ENCODE results near the gene MYH9.

Gene MYH9

DNA sequence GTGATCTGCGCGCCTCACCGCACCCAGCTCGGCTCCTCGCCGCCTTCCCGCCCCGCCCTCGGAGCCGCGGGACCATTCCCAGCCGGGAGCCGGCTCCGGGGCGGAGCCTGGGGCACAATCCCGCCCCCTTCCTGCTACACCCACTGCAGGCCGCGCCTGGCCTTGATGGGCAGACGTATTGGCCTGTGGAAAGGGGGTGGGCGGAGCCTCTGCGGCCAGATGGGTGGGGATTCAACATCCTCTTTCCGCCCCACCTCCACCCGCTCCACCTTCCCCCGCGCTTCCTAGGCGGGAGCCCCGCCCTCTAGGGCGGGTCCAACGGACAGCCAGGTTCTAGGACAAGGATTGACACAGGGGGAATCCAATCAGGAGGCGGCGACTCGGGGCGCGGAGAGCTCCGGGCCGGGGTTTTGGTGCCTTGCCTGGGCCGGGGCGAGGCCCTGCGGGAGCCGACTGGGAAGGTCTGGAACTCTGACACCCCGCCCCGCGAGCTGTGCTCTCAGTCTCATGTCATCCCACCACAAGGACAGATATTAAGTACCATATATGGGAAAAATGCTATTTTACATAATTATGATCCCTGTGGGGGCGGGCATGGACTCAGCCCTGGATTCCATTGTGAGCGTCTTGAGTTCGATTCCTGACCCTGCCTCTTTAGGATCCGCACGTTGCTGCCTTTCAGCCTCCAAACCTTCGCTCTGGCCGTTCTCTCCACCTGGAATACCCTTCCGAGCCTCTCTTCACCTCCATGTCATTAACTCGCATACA, at the start of gene MYH9 (continued):
- peak; percentile 100 for TF ChIP-seq KLF8 (tag by site-specific recombination; IDR thresholded peaks at IDR 0.05)
- no peak for TF ChIP-seq ZNF768 (tag by site-specific recombination; IDR thresholded peaks at IDR 0.05)
- TF ChIP-seq, protein P1, sequence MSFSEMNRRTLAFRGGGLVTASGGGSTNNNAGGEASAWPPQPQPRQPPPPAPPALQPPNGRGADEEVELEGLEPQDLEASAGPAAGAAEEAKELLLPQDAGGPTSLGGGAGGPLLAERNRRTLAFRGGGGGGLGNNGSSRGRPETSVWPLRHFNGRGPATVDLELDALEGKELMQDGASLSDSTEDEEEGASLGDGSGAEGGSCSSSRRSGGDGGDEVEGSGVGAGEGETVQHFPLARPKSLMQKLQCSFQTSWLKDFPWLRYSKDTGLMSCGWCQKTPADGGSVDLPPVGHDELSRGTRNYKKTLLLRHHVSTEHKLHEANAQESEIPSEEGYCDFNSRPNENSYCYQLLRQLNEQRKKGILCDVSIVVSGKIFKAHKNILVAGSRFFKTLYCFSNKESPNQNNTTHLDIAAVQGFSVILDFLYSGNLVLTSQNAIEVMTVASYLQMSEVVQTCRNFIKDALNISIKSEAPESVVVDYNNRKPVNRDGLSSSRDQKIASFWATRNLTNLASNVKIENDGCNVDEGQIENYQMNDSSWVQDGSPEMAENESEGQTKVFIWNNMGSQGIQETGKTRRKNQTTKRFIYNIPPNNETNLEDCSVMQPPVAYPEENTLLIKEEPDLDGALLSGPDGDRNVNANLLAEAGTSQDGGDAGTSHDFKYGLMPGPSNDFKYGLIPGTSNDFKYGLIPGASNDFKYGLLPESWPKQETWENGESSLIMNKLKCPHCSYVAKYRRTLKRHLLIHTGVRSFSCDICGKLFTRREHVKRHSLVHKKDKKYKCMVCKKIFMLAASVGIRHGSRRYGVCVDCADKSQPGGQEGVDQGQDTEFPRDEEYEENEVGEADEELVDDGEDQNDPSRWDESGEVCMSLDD (tag by site-specific recombination; IDR thresholded peaks at IDR 0.05): no peak
- TF ChIP-seq, protein P2, sequence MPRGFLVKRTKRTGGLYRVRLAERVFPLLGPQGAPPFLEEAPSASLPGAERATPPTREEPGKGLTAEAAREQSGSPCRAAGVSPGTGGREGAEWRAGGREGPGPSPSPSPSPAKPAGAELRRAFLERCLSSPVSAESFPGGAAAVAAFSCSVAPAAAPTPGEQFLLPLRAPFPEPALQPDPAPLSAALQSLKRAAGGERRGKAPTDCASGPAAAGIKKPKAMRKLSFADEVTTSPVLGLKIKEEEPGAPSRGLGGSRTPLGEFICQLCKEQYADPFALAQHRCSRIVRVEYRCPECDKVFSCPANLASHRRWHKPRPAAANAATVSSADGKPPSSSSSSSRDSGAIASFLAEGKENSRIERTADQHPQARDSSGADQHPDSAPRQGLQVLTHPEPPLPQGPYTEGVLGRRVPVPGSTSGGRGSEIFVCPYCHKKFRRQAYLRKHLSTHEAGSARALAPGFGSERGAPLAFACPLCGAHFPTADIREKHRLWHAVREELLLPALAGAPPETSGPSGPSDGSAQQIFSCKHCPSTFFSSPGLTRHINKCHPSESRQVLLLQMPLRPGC (tag by site-specific recombination; IDR thresholded peaks at IDR 0.05): peak; percentile 56; the same call in 1 of the 2 replicates
- TF ChIP-seq, protein P3, sequence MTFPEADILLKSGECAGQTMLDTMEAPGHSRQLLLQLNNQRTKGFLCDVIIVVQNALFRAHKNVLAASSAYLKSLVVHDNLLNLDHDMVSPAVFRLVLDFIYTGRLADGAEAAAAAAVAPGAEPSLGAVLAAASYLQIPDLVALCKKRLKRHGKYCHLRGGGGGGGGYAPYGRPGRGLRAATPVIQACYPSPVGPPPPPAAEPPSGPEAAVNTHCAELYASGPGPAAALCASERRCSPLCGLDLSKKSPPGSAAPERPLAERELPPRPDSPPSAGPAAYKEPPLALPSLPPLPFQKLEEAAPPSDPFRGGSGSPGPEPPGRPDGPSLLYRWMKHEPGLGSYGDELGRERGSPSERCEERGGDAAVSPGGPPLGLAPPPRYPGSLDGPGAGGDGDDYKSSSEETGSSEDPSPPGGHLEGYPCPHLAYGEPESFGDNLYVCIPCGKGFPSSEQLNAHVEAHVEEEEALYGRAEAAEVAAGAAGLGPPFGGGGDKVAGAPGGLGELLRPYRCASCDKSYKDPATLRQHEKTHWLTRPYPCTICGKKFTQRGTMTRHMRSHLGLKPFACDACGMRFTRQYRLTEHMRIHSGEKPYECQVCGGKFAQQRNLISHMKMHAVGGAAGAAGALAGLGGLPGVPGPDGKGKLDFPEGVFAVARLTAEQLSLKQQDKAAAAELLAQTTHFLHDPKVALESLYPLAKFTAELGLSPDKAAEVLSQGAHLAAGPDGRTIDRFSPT (tag by site-specific recombination; IDR thresholded peaks at IDR 0.05): peak; percentile 20; the same call in 1 of the 2 replicates
- TF ChIP-seq MYNN (tag by site-specific recombination; IDR thresholded peaks at IDR 0.05; ENCODE audit: borderline replicate concordance): no peak
- TF ChIP-seq ZEB2 (tag by site-specific recombination; IDR thresholded peaks at IDR 0.05): peak; percentile 97
- TF ChIP-seq ZNF19 (tag by site-specific recombination; IDR thresholded peaks at IDR 0.05; ENCODE audit: low read depth): no peak
- peak; percentile 63; the same call in 1 of the 2 replicates for TF ChIP-seq ZNF785 (tag by site-specific recombination; IDR thresholded peaks at IDR 0.05)
- peak; percentile 59; the same call in 1 of the 2 replicates for TF ChIP-seq ZFHX2 (tag by site-specific recombination; conservative IDR thresholded peaks at IDR 0.05)
- no peak for TF ChIP-seq ZNF223 (tag by site-specific recombination; IDR thresholded peaks at IDR 0.05)
- no peak for TF ChIP-seq GLI4 (tag by site-specific recombination; IDR thresholded peaks at IDR 0.05)
- TF ChIP-seq SCRT1 (tag by site-specific recombination; IDR thresholded peaks at IDR 0.05; ENCODE audit: borderline replicate concordance): no peak
- TF ChIP-seq, protein P4, sequence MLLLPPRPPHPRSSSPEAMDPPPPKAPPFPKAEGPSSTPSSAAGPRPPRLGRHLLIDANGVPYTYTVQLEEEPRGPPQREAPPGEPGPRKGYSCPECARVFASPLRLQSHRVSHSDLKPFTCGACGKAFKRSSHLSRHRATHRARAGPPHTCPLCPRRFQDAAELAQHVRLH (tag by site-specific recombination; IDR thresholded peaks at IDR 0.05): peak; percentile 72; the same call in 1 of the 2 replicates
- no peak for TF ChIP-seq YY2 (tag by site-specific recombination; IDR thresholded peaks at IDR 0.05)
- no peak for TF ChIP-seq ZFP69B (tag by site-specific recombination; IDR thresholded peaks at IDR 0.05)
- no peak for TF ChIP-seq ZNF792 (tag by site-specific recombination; IDR thresholded peaks at IDR 0.05)
- TF ChIP-seq, protein P5, sequence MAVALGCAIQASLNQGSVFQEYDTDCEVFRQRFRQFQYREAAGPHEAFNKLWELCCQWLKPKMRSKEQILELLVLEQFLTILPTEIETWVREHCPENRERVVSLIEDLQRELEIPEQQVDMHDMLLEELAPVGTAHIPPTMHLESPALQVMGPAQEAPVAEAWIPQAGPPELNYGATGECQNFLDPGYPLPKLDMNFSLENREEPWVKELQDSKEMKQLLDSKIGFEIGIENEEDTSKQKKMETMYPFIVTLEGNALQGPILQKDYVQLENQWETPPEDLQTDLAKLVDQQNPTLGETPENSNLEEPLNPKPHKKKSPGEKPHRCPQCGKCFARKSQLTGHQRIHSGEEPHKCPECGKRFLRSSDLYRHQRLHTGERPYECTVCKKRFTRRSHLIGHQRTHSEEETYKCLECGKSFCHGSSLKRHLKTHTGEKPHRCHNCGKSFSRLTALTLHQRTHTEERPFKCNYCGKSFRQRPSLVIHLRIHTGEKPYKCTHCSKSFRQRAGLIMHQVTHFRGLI (tag by site-specific recombination; IDR thresholded peaks at IDR 0.05): peak; percentile 12; the same call in 1 of the 2 replicates
- TF ChIP-seq KLF10 (tag by site-specific recombination; IDR thresholded peaks at IDR 0.05): 0 out of 2 replicates have a peak, but pooled peaks have one; percentile 31
- TF ChIP-seq MZF1 (tag by site-specific recombination; IDR thresholded peaks at IDR 0.05; ENCODE audit: borderline replicate concordance): no peak
- TF ChIP-seq ZNF354C (tag by site-specific recombination; IDR thresholded peaks at IDR 0.05; ENCODE audit: borderline replicate concordance, low read depth): no peak
- TF ChIP-seq, protein P6, sequence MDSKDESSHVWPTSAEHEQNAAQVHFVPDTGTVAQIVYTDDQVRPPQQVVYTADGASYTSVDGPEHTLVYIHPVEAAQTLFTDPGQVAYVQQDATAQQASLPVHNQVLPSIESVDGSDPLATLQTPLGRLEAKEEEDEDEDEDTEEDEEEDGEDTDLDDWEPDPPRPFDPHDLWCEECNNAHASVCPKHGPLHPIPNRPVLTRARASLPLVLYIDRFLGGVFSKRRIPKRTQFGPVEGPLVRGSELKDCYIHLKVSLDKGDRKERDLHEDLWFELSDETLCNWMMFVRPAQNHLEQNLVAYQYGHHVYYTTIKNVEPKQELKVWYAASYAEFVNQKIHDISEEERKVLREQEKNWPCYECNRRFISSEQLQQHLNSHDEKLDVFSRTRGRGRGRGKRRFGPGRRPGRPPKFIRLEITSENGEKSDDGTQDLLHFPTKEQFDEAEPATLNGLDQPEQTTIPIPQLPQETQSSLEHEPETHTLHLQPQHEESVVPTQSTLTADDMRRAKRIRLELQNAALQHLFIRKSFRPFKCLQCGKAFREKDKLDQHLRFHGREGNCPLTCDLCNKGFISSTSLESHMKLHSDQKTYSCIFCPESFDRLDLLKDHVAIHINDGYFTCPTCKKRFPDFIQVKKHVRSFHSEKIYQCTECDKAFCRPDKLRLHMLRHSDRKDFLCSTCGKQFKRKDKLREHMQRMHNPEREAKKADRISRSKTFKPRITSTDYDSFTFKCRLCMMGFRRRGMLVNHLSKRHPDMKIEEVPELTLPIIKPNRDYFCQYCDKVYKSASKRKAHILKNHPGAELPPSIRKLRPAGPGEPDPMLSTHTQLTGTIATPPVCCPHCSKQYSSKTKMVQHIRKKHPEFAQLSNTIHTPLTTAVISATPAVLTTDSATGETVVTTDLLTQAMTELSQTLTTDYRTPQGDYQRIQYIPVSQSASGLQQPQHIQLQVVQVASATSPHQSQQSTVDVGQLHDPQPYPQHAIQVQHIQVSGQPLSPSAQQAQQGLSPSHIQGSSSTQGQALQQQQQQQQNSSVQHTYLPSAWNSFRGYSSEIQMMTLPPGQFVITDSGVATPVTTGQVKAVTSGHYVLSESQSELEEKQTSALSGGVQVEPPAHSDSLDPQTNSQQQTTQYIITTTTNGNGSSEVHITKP (tag by site-specific recombination; IDR thresholded peaks at IDR 0.05): peak; percentile 81
- TF ChIP-seq ZBTB7A (tag by site-specific recombination; IDR thresholded peaks at IDR 0.05; ENCODE audit: low read depth): no peak; the same call in 1 of the 2 replicates
- TF ChIP-seq, protein P7, sequence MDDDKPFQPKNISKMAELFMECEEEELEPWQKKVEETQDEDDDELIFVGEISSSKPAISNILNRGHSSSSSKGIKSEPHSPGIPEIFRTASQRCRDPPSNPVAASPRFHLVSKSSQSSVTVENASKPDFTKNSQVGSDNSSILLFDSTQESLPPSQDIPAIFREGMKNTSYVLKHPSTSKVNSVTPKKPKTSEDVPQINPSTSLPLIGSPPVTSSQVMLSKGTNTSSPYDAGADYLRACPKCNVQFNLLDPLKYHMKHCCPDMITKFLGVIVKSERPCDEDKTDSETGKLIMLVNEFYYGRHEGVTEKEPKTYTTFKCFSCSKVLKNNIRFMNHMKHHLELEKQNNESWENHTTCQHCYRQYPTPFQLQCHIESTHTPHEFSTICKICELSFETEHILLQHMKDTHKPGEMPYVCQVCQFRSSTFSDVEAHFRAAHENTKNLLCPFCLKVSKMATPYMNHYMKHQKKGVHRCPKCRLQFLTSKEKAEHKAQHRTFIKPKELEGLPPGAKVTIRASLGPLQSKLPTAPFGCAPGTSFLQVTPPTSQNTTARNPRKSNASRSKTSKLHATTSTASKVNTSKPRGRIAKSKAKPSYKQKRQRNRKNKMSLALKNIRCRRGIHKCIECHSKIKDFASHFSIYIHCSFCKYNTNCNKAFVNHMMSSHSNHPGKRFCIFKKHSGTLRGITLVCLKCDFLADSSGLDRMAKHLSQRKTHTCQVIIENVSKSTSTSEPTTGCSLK (tag by site-specific recombination; IDR thresholded peaks at IDR 0.05): no peak

Measured in HEK293 (cell line).